Osteocyte (in vitro differentiated cells): ENCODE measurements around the gene CCSER1. TPM values are rescaled to one million over a fixed set of nuclear protein-coding genes. Genes with fewer than 3 reads are reported as not detected.

Source experiments
- DNase-seq: peaks from one replicate; pipeline ENCODE4 v3.0.0; 2021; ENCODE audit warnings: mixed read lengths; ENCODE audit not compliant: unreplicated experiment; ENCODE audit errors: extremely low spot score
- H3K27ac Mint-ChIP-seq: one replicate; pipeline ENCODE4 v1.8.0; 2021; ENCODE audit warnings: mild to moderate bottlenecking, mixed read lengths; ENCODE audit not compliant: unreplicated experiment
- H3K27me3 Mint-ChIP-seq: one replicate; pipeline ENCODE4 v1.8.0; 2021; ENCODE audit warnings: mixed read lengths; ENCODE audit not compliant: unreplicated experiment
- H3K36me3 Mint-ChIP-seq: one replicate; pipeline ENCODE4 v1.8.0; 2021; ENCODE audit warnings: mixed read lengths; ENCODE audit not compliant: unreplicated experiment
- H3K4me1 Mint-ChIP-seq: one replicate; pipeline ENCODE4 v1.8.0; 2021; ENCODE audit warnings: mixed read lengths; ENCODE audit not compliant: unreplicated experiment
- H3K4me3 Mint-ChIP-seq: one replicate; pipeline ENCODE4 v1.8.0; 2021; ENCODE audit warnings: mild to moderate bottlenecking, moderate library complexity, mixed read lengths; ENCODE audit not compliant: unreplicated experiment
- H3K9me3 Mint-ChIP-seq: one replicate; pipeline ENCODE4 v1.8.0; 2021; ENCODE audit warnings: mixed read lengths; ENCODE audit not compliant: unreplicated experiment
- total RNA-seq: library from RNA; stranded (reverse); gene quantifications from 2 replicates; pipeline ENCODE4 v1.2.1, GENCODE V29; 2021
- TF ChIP-seq, protein P1 (sequence below): fragments of 200-600 bp; sonication (generic); IDR thresholded peaks from 2 replicates; pipeline ENCODE4 v1.5.0; 2021; ENCODE audit warnings: antibody characterized with exemption, mild to moderate bottlenecking, moderate library complexity

CCSER1 gene
- total RNA-seq, 1 donor from 2014 or later: not detected

DNA sequence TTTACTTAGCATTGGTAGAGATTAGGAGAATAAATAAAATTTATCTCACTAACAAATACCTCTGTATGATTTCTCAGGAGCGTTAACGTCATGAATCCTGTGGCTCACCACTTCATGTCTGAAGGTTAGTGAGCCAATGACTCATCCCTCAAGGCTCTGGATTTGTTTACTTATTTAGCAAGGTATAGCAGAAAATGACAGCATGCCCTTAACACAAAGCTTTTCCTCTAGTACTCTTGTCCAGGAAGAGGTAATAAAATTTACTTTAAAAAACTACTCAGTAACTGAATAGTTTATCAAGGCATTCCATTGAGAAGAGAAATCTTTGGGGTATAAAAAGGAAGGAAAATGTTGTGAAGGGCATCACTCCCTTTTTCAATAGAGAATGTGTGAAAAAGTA, 823.8 kb downstream of the CCSER1 start:
- Mint-ChIP-seq H3K36me3 (no peaks in the 10 kb centered on the region), H3K9me3 (no peaks in the 10 kb centered on the region), H3K27ac (no peak overlapping the region), H3K27me3 (no peaks in the 10 kb centered on the region), H3K4me1 (no peaks in the 10 kb centered on the region), H3K4me3 (no peak overlapping the region)
- DNase-seq: no peak
- TF ChIP-seq, protein P1, sequence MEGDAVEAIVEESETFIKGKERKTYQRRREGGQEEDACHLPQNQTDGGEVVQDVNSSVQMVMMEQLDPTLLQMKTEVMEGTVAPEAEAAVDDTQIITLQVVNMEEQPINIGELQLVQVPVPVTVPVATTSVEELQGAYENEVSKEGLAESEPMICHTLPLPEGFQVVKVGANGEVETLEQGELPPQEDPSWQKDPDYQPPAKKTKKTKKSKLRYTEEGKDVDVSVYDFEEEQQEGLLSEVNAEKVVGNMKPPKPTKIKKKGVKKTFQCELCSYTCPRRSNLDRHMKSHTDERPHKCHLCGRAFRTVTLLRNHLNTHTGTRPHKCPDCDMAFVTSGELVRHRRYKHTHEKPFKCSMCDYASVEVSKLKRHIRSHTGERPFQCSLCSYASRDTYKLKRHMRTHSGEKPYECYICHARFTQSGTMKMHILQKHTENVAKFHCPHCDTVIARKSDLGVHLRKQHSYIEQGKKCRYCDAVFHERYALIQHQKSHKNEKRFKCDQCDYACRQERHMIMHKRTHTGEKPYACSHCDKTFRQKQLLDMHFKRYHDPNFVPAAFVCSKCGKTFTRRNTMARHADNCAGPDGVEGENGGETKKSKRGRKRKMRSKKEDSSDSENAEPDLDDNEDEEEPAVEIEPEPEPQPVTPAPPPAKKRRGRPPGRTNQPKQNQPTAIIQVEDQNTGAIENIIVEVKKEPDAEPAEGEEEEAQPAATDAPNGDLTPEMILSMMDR: no peak

DNA sequence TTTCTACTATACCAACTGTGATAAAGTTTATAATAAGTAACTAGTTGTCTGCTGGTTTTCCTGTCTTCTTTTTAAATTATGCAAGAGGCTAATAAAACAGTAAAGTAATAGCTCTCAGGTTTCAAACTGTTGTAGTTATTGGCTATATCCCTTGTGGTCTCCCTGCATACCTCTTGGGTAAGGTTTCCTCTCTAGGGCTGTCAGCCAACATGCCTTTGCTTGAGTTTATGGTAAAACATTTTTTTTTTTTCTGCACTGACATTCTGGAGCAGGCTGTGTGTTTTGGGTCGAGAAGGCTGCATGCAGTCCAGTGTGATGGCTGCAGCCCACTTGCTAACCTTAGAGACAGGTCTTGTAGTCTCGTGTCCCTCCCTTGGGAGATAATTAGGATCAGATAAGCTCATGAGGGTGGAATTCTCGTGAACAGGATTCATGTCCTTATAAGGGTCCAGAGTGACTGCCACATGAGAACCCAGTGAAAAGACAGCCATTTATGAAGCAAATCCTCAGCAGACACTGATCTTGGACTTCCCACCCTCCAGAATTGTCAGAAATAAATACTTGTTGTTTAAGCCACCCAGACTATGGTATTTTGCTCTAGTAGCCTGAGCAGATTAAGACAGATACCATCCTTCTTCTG, 831.2 kb downstream of the CCSER1 start:
- TF ChIP-seq, protein P1: no peak
- no peaks in the 10 kb centered on the region for H3K27me3 Mint-ChIP-seq
- no peaks in the 10 kb centered on the region for H3K9me3 Mint-ChIP-seq
- H3K36me3 Mint-ChIP-seq: no peaks in the 10 kb centered on the region
- H3K27ac Mint-ChIP-seq: no peak overlapping the region
- DNase-seq: no peak
- H3K4me3 Mint-ChIP-seq: no peak overlapping the region
- peaks cover 12% of the 10 kb centered on the region for H3K4me1 Mint-ChIP-seq

DNA sequence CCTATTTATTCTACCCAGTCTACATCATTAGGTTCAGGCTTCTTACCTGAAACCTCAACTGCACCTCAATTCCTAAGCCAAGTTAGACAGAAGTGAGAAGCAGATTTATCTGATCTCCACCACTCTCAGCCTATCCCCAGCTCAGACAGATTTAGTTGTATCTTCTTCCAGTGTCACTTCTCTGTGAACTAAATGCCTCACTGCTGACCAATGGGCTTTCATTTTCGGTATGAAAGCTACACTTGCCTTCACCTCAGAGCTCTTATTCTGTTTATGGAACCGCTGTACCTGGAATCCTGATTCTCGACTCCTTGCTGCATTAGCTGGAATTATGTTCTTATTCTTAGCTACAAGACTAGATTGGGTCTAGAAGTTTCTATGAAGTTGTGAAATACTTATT, 833.2 kb downstream of the CCSER1 start:
- no peak overlapping the region for H3K27ac Mint-ChIP-seq

DNA sequence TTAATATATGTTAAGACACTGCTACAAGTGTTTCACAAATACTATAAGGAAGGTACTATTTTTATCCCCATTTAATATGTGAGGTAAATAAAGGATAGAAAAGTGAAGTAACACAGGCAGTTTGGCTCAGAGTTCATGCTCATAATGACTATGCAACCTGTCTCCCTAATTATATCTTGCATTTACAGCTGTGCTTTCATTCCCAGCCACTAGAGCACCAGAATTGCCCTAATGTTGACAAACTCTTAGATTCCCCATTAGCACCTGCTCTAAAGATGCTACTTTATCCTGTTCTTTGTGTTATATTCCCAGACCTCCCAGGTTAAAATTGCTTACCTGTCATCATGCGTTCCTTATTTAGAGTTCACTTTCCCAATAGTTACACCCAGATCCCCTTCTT, 833.6 kb downstream of the CCSER1 start:
- no peaks in the 10 kb centered on the region for H3K27me3 Mint-ChIP-seq
- H3K9me3 Mint-ChIP-seq: no peaks in the 10 kb centered on the region
- TF ChIP-seq, protein P1: no peak
- no peaks in the 10 kb centered on the region for H3K36me3 Mint-ChIP-seq
- DNase-seq: no peak
- no peak overlapping the region for H3K4me3 Mint-ChIP-seq
- no peak overlapping the region for H3K27ac Mint-ChIP-seq
- H3K4me1 Mint-ChIP-seq: peaks cover 12% of the 10 kb centered on the region

More for the DNA sequence above, 833.2 kb downstream of the CCSER1 start:
- TF ChIP-seq, protein P1: no peak
- no peak for DNase-seq
- Mint-ChIP-seq H3K27me3 (no peaks in the 10 kb centered on the region), H3K36me3 (no peaks in the 10 kb centered on the region), H3K9me3 (no peaks in the 10 kb centered on the region), H3K4me1 (peaks cover 12% of the 10 kb centered on the region), H3K4me3 (no peak overlapping the region)

DNA sequence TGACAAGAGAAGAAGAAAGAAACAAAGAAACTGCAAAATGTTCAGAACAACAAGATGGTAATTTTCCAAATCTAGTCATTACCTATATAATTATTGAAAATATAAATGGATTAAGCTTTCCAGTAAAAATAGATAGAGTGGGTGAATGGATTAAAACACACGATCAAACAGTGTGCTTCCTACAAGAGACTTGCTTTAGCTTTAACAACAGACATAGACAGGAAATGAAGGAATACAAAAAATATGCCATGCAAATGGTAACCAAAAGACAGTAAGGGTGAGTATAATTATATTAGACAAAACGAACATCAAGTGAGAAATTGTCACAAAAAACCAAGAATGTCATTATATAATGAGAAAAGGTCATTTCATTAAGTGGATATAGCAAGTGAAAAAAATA, 842.8 kb downstream of the CCSER1 start:
- peaks cover 27% of the 10 kb centered on the region for H3K9me3 Mint-ChIP-seq
- no peaks in the 10 kb centered on the region for H3K27me3 Mint-ChIP-seq
- no peak for DNase-seq
- no peak overlapping the region for H3K4me3 Mint-ChIP-seq
- no peak overlapping the region for H3K27ac Mint-ChIP-seq
- H3K36me3 Mint-ChIP-seq: no peaks in the 10 kb centered on the region
- TF ChIP-seq, protein P1: no peak
- no peaks in the 10 kb centered on the region for H3K4me1 Mint-ChIP-seq
